Activated naive CD4-positive, alpha-beta T cell treated with anti-CD3 and anti-CD28 coated beads, Interleukin-2, amount 50 U/mL, for 72 hours (primary cell): ENCODE results near the gene ESAM. TPM values are rescaled to one million over a fixed set of nuclear protein-coding genes. Genes with fewer than 3 reads are reported as not detected.
A peak's percentile ranks its signal among the peaks of the same experiment; 100 is the strongest.

Experiments used
- ATAC-seq, 2 donors: fragments of 150-1000 bp; cut with Tn5 transposase; 2 replicates each; pipeline ENCODE4 v1.10.0; 2021; ENCODE audit warnings: mild to moderate bottlenecking in 2 of 2, moderate library complexity in 2 of 2
- DNase-seq, 2 donors: peaks; one replicate each; pipeline ENCODE4 v3.0.0; 2021 to 2022; ENCODE audit warnings: low spot score in 2 of 2
- H3K27ac Mint-ChIP-seq, 2 donors: one replicate each; pipeline ENCODE4 v1.8.0; 2022; ENCODE audit warnings: mild to moderate bottlenecking in 2 of 2, mixed read lengths in 2 of 2
- H3K36me3 Mint-ChIP-seq, 2 donors: one replicate each; pipeline ENCODE4 v1.8.0; 2022; ENCODE audit warnings: mixed read lengths in 2 of 2
- H3K9me3 Mint-ChIP-seq, 2 donors: one replicate each; pipeline ENCODE4 v1.8.0; 2022; ENCODE audit warnings: mixed read lengths in 2 of 2
- total RNA-seq, 2 donors: library from RNA; stranded (reverse); gene quantifications; one replicate each; pipeline ENCODE4 v1.2.3, GENCODE V29; 2022

The ESAM gene
- total RNA-seq, 2 donors from 2014 or later = 0.36 to 1.7 TPM

- H3K27ac Mint-ChIP-seq = no peak overlapping the region
- H3K36me3 Mint-ChIP-seq = no peaks in the 10 kb centered on the region
- DNase-seq (peak in 1 of 2 donors; percentile 77), ATAC-seq (peak; percentile 62 to 67)
- no peaks in the 10 kb centered on the region for H3K9me3 Mint-ChIP-seq
Measured at GRCh38 chr11:124758355-124759265, 3.5 kb downstream of the ESAM start.

DNA sequence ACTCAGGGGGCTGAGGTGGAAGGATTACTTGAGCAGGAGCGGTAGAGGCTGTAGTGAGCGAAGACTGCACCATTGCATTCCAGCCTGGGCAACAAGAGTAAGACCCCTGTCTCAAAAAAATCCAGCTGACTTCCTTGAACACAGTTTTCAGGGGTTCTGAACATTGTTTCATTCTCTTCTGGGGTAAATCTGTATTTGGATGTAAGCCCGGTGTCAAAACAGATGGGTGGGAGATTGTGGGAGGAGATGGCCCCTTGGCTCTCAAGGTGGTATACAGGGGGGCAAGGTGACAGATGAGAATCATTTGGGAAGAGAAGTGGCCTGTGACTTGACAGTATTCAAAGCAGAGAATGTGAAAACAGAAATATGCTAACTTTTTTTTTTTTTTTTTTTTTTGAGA, 4.8 kb downstream of the ESAM start:
- DNase-seq = no peak
- Mint-ChIP-seq H3K9me3 (no peaks in the 10 kb centered on the region), H3K36me3 (no peaks in the 10 kb centered on the region), H3K27ac (no peak overlapping the region)
- ATAC-seq = no peak

DNA sequence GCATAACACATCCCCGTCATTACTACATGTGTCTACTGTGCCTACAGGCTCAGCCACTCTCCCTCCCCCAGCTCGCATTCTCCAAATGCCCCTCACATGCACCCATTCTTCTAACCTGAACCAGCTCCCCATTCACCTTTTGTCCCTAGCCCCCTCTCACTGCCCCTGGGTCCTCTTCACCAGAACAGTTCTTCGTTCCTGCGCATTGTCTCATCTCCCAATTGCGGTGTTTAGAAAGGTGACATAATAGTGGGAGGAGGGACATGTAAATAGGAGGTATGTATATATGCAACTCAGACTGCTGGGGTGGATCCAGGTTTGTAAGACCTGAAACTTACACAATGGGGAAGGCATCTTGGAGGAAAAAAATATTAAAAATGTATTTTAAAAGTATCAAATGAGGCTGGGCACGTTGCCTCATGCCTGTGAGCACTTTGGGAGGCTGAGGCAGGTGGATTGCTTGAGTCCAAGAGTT, 5.3 kb downstream of the ESAM start:
- ATAC-seq = no peak
- no peaks in the 10 kb centered on the region for H3K9me3 Mint-ChIP-seq
- H3K36me3 Mint-ChIP-seq = no peaks in the 10 kb centered on the region
- no peak overlapping the region for H3K27ac Mint-ChIP-seq
- DNase-seq = no peak

- DNase-seq (no peak), ATAC-seq (no peak)
- Mint-ChIP-seq H3K9me3 (no peaks in the 10 kb centered on the region), H3K36me3 (no peaks in the 10 kb centered on the region), H3K27ac (no peak overlapping the region)
Measured at GRCh38 chr11:124756033-124756752, 5.9 kb downstream of the ESAM start.

DNA sequence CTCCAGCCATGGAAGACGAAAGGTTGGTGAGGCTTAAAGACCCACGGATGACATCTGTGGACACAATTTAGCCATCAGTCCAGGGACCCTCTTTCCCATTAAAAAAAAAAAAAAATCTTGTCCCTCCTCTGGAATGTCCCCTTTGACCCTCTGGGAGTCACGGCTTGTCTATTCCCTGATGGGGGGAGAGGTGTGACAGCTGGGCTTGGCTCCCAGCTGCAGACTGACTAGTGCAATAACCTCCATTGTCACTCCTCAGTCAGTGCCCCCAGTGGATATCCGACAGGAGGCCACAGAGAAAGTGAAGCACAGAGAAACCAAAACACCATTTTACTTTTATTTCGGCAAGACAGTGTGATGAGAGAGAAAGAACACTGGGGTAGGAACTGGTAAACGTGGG, 7.4 kb downstream of the ESAM start:
- ATAC-seq (no peak), DNase-seq (no peak)
- no peak overlapping the region for H3K27ac Mint-ChIP-seq

GRCh38 chr11:124754309-124754708, 7.8 kb downstream of the ESAM start:
- Mint-ChIP-seq H3K9me3 (no peaks in the 10 kb centered on the region), H3K27ac (no peak overlapping the region), H3K36me3 (no peaks in the 10 kb centered on the region)
- ATAC-seq (no peak), DNase-seq (no peak)

More for the DNA sequence above, 7.4 kb downstream of the ESAM start:
- no peaks in the 10 kb centered on the region for H3K9me3 Mint-ChIP-seq
- no peaks in the 10 kb centered on the region for H3K36me3 Mint-ChIP-seq

DNA sequence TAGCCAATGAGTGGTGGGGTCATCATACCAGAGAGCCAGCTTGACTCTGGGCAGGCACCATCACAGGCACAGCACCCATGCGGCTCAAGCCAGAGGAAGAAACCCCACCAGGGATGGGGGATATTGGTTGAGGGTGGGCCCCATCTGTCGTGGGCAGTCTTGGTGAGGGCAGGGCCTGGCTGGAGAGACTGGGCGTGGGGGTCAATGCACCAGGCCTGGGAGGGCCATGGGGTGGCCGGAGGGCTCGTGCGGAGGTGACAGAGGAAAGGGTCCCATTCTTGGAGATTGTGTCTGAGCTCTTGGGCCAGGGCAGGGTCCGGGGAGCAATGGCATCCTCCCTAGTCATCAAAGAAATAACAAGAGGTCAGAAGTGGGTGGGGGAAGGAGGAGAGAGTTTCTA, 8.5 kb downstream of the ESAM start:
- no peak for DNase-seq
- no peaks in the 10 kb centered on the region for H3K36me3 Mint-ChIP-seq
- no peak overlapping the region for H3K27ac Mint-ChIP-seq
- no peaks in the 10 kb centered on the region for H3K9me3 Mint-ChIP-seq
- ATAC-seq = no peak

DNA sequence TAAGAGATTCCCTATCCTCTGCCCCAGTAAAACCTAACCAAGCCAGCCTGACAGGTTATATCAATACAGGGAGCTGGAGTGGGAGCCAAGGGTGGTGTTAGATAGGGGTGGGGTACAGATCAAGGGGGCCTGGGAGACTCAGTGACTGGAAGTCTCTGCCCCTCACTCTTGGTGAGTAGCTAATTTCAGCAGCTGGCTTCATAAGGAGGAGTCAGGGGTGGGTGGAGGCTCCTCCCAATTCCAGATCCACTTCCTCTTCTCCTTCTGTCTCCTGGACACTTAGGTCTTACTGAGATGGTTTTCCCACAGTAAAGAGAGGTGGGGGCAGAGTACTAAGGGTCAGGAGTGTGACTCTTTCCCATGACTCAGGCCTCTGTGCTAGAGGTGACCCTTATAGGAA, 8.9 kb downstream of the ESAM start:
- Mint-ChIP-seq H3K27ac (peak overlapping the region in 1 of 2 donors; percentile 14), H3K36me3 (no peaks in the 10 kb centered on the region), H3K9me3 (no peaks in the 10 kb centered on the region)
- ATAC-seq = no peak
- DNase-seq = no peak

DNA sequence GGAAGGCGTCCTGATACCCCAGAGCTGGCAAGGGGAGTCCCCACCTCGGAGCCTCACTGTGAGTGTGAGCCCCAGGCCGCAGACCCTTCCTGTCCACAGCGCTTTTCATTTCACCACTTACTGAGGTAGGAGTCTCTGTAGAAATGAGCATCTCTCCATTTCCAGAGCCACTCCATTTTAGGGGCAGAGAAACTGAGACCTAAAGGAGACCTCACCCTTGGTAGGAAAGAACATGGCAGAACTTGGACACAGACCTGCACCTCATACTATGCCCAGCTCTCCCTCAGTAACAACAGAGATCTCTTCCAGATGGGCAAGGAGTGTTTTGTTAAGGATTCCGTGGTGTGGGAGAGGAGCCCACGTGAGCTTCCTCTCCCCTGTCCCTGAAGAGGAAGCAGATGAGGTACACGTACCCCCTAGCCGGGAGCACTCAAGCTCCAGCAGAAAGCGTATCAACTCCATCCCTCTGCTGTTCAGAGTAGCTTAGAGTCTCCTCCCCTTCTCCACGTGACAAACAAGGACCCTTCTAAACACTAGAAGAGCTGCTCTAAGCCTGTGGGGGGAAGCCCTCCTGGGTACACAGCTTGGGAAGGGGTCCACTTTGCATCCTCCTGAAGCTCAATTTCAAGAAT, 9.5 kb downstream of the ESAM start:
- Mint-ChIP-seq H3K27ac (no peak overlapping the region), H3K9me3 (no peaks in the 10 kb centered on the region), H3K36me3 (no peaks in the 10 kb centered on the region)
- ATAC-seq (peak in 1 of 2 donors; percentile 26), DNase-seq (no peak)

DNA sequence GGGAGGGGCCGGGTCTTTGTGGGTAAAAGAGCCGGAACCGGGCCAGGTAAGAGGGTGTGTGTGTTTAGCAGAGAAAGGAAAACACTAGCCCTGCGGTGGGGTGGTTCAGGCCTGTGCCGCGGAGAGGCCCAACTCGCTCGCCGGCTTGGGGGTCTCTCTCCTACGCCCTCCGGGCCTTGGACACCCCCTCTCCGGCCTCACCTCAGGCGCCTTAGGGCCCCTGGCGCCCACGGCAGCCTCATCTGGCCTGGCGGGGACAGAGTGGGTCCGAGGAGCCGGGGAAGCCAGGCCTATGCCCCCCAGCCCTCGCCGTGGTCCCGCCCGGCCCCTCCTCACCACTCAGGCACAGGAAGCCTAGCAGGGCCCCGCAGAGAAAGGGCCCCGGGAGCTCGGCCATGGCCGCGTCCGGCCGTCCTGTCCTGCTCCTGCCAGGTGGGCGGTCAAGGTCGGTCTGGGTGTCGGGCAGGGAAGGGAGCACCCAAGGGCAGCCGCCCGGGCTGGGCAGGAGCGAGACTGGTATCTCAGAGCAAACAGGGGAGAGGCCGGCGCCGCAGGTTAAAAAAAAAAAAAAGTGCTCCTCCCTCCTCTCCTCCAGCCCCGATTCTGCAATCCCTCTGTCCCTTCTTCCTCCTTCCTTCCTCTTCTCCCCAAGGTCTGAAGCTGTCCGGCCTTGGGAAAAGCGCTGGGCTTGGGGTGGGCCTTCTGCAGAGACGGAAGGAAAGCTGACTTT, 10.2 kb downstream of the ESAM start, which contains the start of gene VSIG2:
Gene VSIG2, minus strand, starts transcription at position 515 of the 730 bp plus-strand sequence. Its CDS starts 118 bp downstream, at position 397.
- no peak within 1 kb of the TSS for H3K27ac Mint-ChIP-seq
- no peaks in the 10 kb centered on the region for H3K36me3 Mint-ChIP-seq
- ATAC-seq (no peak), DNase-seq (no peak)
- H3K9me3 Mint-ChIP-seq = no peaks in the 10 kb centered on the region

DNA sequence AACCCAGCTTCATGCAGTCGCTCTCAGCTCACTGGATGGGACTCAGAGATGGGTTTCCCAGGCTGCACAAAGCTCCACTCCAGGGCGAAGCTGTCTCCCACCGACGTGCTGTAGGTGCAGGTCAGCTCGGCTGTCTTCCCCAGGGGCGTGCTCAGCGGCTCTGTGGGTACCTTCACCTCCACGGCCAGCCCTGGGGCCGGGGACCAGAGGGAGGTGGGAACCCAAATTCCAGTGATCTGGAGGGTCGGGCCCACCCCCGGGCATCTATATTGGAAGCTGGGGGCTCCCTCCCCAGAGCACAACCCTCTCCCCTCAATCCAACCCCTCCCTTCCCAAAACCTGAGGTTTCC, 10.7 kb downstream of the ESAM start:
- H3K36me3 Mint-ChIP-seq = no peaks in the 10 kb centered on the region
- no peak for ATAC-seq
- no peak for DNase-seq
- H3K9me3 Mint-ChIP-seq = no peaks in the 10 kb centered on the region
- no peak overlapping the region for H3K27ac Mint-ChIP-seq

DNA sequence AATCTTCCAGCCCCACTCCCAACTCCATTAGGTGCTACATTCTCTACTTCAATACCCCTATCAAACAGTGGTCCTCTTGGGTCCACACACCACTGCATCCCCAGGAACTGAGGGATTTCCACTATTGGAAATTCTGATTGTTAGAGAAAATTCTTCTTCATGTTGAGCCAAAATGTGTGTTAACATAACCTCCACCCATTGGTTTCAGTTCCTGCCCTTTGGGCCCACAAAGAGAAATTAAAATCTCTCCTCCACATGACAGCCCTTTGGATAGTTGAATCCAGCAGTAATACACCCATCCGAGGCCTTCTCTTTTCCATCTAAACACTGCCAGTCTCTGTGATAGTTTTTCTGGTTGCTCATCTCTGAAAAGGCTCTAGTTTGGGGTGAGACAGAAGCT, 12.2 kb downstream of the ESAM start:
- ATAC-seq = no peak
- no peaks in the 10 kb centered on the region for H3K36me3 Mint-ChIP-seq
- H3K27ac Mint-ChIP-seq = no peak overlapping the region
- H3K9me3 Mint-ChIP-seq = no peaks in the 10 kb centered on the region
- no peak for DNase-seq

DNA sequence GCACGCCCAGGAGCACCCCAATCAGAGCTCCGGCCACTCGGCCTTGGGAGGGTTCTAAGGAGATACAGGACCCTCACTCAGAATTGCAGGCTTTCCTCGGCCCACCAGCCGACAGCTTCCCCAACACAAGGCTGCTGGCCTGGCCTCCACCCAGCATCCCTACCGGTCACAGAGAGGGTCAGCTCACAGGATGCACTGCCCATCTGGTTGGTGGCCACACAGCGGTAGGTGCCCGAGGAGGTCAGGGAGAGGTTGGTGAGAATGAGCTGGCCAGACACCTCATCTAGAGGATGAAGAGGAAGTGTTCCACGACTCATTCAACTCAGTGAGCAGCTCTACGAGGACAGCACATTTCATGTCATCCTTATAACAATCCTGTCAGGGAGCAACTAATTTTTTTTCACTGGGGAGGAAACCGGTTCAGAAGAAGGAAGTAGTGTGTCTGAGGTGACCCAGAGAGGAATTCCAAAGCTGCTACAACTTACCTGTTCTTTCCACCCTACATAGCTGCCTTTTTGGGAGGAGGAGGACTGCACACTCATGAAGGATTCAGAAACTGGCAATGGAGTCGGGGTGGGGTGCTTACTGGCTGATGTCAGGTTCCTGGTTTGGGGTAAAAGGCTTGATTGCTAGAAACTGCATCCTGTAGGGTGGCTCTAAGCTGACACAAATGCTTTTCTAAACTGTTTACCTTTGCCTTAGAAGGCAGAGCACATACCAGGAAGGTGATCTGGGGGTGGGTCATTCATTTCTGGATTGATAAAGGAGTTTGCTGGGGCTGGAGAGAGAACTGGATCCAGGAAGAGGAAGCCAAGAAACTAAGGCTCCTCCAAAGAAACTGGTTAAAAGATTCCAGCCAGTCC, 13.4 kb downstream of the ESAM start:
- Mint-ChIP-seq H3K36me3 (no peaks in the 10 kb centered on the region), H3K27ac (no peak overlapping the region), H3K9me3 (no peaks in the 10 kb centered on the region)
- ATAC-seq (no peak), DNase-seq (no peak)

DNA sequence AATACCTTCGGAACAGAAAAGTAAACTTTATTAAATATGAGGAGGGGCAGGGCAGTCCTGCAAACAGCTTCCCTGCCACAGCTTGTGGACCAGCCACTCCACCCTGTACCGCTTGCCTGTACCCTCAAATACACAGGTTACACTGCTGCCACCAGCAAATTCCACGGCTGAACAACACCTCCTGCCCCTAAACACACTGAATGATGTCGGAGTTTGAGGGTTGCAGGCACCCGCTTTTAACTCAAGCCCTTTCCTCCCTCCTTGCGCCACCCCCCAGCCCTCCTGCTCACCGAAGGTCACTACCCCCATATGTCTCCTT, 14.0 kb downstream of the ESAM start:
- DNase-seq (no peak), ATAC-seq (no peak)
- Mint-ChIP-seq H3K36me3 (no peaks in the 10 kb centered on the region), H3K27ac (no peak overlapping the region), H3K9me3 (no peaks in the 10 kb centered on the region)

DNA sequence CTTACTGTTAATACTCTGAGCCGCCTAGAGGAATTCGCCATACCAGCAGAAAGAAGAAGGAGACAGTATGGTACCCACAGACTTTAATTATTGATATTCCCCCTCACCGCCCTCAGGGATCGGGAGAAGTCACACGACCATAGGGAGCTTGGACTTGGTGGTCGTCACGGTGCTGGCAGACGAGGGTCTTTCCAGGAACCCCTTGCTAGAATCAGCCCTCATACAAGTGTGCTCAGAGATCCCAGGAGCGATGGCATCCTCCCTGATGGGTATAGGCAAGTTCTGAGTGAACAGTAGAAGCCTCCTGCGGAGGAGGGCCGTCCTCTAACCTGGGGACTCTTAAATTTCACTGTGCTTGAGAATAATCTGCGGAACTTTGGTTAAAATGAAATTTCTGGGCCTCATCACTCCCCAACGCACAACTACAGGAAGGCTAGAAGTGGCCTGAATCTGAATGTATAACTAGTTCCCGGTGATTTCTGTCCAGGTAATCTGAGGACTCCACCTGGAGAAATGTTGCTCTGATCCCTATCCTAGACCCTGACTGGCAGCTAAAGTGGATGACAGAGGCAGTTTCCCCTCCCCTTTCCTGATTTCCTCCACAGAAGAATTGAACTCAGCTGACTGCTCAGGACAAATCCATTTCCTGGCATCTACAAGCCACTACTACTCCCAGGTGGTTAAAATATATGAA, 14.5 kb downstream of the ESAM start:
- H3K36me3 Mint-ChIP-seq = no peaks in the 10 kb centered on the region
- no peaks in the 10 kb centered on the region for H3K9me3 Mint-ChIP-seq
- ATAC-seq (no peak), DNase-seq (no peak)
- H3K27ac Mint-ChIP-seq = no peak overlapping the region
